Neural crest cell (in vitro differentiated cells): ENCODE results near the gene ACIN1. TPM values are rescaled to one million over a fixed set of nuclear protein-coding genes. Genes with fewer than 3 reads are reported as not detected.

Experiments
- DNase-seq: peaks from one replicate; pipeline ENCODE4 v3.0.0; 2021; ENCODE audit warnings: low read depth, mixed read lengths, low spot score
- H3K27ac Mint-ChIP-seq: one replicate; pipeline ENCODE4 v1.8.0; 2021; ENCODE audit warnings: mild to moderate bottlenecking, mixed read lengths; ENCODE audit not compliant: unreplicated experiment
- H3K27me3 Mint-ChIP-seq: 2 replicates; pipeline ENCODE4 v1.8.0; 2021; ENCODE audit warnings: low read depth, mild to moderate bottlenecking, mixed read lengths
- H3K36me3 Mint-ChIP-seq: 2 replicates; pipeline ENCODE4 v1.8.0; 2021; ENCODE audit warnings: low read depth, mild to moderate bottlenecking, mixed read lengths
- H3K4me1 Mint-ChIP-seq: 2 replicates; pipeline ENCODE4 v1.8.0; 2021; ENCODE audit warnings: mixed read lengths
- H3K4me3 Mint-ChIP-seq: one replicate; pipeline ENCODE4 v1.8.0; 2021; ENCODE audit warnings: mild to moderate bottlenecking, mixed read lengths
- H3K9me3 Mint-ChIP-seq: 2 replicates; pipeline ENCODE4 v1.8.0; 2021; ENCODE audit warnings: mixed read lengths
- total RNA-seq: library from RNA; stranded (reverse); gene quantifications from 2 replicates; pipeline ENCODE4 v1.2.1, GENCODE V29; 2021
- TF ChIP-seq, protein P1 (sequence below): fragments of 200-600 bp; sonication (generic); conservative IDR thresholded peaks from 2 replicates; pipeline ENCODE4 v1.5.0; 2021; ENCODE audit warnings: antibody characterized with exemption, mild to moderate bottlenecking

ACIN1 gene
- total RNA-seq, 1 donor from 2014 or later = 352 TPM

DNA sequence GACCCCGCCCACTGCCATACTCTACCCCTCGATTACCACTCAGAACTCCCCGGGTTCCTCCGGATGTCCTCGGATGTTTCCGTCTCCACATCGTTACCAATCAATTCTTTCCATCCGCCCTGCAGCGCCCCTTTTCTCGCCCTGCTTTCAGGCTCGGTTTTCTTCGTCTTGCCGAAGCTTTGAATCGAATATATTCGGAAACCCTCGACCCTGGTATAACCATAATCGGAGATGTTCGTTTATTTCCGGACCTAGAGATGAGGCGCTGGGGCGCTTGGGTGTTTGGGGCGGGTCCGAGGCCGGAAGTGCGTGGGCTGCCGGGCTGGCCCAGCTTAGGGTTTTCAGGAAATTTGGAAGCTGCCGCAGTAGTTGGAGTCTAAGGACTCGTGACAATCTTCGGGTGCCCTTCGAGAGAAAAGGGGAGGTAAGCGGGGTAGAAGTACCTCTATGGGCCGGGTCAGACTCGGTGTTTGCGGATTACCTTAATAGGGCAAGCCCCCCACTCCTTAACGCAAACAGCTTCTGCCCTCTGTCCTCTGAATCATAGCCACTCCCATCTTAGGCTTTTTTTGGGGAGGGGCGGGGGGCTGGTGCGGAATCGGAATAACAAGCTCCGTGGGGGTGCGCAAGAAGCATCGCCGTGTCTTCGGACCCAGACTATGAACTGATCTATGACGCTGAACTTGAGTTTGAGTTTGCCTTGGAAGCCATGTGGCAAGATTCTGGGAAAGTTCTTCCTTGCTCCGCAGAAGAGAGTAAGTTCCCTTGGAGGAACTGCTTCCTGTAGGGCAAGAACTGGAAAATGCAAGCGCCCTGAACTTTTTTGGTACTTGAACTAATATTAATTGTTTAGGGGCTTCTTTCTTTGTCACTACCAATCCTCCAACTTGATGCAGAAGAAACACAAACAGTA lies 516 bp upstream of the ACIN1 start, which contains the start of gene C14orf119:
C14orf119 (plus strand) TSS at position 310 of the 913 bp plus-strand sequence. CDS start 2,154 bp downstream, outside the sequence.
- Mint-ChIP-seq H3K9me3 (no peaks in the 10 kb centered on the region), H3K4me1 (peaks cover 15% of the 10 kb centered on the region), H3K27ac (no peak within 1 kb of the TSS), H3K4me3 (no peak within 1 kb of the TSS), H3K27me3 (no peaks in the 10 kb centered on the region), H3K36me3 (peaks cover 8% of the 10 kb centered on the region)
- TF ChIP-seq, protein P1, sequence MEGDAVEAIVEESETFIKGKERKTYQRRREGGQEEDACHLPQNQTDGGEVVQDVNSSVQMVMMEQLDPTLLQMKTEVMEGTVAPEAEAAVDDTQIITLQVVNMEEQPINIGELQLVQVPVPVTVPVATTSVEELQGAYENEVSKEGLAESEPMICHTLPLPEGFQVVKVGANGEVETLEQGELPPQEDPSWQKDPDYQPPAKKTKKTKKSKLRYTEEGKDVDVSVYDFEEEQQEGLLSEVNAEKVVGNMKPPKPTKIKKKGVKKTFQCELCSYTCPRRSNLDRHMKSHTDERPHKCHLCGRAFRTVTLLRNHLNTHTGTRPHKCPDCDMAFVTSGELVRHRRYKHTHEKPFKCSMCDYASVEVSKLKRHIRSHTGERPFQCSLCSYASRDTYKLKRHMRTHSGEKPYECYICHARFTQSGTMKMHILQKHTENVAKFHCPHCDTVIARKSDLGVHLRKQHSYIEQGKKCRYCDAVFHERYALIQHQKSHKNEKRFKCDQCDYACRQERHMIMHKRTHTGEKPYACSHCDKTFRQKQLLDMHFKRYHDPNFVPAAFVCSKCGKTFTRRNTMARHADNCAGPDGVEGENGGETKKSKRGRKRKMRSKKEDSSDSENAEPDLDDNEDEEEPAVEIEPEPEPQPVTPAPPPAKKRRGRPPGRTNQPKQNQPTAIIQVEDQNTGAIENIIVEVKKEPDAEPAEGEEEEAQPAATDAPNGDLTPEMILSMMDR = no peak
- no peak for DNase-seq

DNA sequence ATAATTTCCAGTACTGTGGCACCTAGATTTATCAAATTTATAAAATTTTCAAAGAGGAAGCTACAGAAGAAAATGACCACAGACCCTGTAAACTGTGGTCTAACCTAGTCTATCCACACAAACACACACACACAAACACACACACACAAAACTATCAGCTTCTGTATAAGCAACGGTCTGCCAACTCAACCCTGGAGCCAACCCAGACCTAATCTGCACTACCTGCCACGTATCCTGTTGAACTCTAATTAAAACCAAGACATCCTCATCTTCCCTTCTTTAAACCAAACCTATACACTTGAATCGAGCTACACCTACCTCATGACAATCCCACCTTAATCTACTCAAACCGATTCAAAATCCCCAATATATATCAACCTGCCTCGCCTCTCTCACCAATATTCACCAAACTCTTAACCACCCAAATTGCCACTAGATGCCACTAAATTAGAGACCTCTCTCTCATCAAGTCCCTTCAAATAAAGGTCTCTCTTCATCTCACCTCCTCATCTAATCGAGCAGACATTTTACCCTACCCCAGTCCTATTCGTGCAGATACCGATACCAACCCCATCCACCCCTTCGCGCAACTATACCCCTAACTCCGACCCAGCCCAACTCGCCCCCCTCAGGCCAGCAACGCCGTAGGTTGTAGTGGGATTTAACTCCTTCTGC lies 808 bp downstream of the ACIN1 start:
- peaks cover 15% of the 10 kb centered on the region for H3K4me1 Mint-ChIP-seq
- no peaks in the 10 kb centered on the region for H3K9me3 Mint-ChIP-seq
- DNase-seq = no peak
- no peak overlapping the region for H3K4me3 Mint-ChIP-seq
- TF ChIP-seq, protein P1 = peak; percentile 15
- no peak overlapping the region for H3K27ac Mint-ChIP-seq
- H3K27me3 Mint-ChIP-seq = no peaks in the 10 kb centered on the region
- H3K36me3 Mint-ChIP-seq = peaks cover 10% of the 10 kb centered on the region

DNA sequence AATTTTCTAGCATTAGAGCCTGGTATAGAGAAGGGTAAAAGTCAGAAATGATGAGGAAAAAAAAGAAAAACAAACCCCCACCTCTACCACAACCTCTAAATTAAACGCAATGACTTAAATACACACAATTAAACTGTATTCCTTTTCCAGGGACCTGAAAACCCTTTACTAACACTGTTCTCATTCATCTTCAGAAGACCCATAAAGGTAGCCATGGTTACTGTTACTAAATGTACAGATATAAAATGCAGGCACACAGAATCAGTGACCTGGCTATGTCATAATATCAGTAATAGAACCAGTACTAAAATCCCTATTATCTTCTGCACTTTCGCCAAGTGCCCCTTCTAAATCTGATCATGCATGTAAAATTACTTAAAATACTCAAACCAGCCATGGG lies 1.4 kb downstream of the ACIN1 start:
- peaks cover 15% of the 10 kb centered on the region for H3K4me1 Mint-ChIP-seq
- no peak overlapping the region for H3K27ac Mint-ChIP-seq
- no peak overlapping the region for H3K4me3 Mint-ChIP-seq
- no peaks in the 10 kb centered on the region for H3K9me3 Mint-ChIP-seq
- no peak for DNase-seq
- TF ChIP-seq, protein P1 = no peak
- H3K27me3 Mint-ChIP-seq = no peaks in the 10 kb centered on the region
- H3K36me3 Mint-ChIP-seq = peaks cover 9% of the 10 kb centered on the region

DNA sequence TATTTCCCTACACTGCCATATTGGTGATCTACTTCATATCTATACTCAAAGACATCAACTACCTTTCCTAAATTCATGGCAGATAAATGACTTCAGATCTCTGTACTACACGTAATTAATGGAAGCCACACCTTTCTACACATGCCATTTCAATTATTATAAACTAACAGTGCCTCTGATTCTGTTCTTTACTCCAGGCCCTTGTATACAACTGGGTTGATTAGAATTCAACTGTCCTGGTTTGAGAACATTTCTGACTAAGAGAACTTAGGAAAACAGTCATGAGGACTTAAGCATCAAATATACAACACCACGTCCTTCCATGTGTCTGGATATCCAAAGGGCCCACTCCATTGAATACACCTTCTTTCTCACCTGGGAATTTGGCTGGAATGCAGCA lies 1.8 kb downstream of the ACIN1 start:
- peak overlapping the region; percentile 70 for H3K4me3 Mint-ChIP-seq
- no peak for DNase-seq
- H3K36me3 Mint-ChIP-seq = peaks cover 9% of the 10 kb centered on the region
- H3K4me1 Mint-ChIP-seq = peaks cover 15% of the 10 kb centered on the region
- TF ChIP-seq, protein P1 = no peak
- H3K27me3 Mint-ChIP-seq = no peaks in the 10 kb centered on the region
- H3K27ac Mint-ChIP-seq = peak overlapping the region; percentile 13
- H3K9me3 Mint-ChIP-seq = no peaks in the 10 kb centered on the region

DNA sequence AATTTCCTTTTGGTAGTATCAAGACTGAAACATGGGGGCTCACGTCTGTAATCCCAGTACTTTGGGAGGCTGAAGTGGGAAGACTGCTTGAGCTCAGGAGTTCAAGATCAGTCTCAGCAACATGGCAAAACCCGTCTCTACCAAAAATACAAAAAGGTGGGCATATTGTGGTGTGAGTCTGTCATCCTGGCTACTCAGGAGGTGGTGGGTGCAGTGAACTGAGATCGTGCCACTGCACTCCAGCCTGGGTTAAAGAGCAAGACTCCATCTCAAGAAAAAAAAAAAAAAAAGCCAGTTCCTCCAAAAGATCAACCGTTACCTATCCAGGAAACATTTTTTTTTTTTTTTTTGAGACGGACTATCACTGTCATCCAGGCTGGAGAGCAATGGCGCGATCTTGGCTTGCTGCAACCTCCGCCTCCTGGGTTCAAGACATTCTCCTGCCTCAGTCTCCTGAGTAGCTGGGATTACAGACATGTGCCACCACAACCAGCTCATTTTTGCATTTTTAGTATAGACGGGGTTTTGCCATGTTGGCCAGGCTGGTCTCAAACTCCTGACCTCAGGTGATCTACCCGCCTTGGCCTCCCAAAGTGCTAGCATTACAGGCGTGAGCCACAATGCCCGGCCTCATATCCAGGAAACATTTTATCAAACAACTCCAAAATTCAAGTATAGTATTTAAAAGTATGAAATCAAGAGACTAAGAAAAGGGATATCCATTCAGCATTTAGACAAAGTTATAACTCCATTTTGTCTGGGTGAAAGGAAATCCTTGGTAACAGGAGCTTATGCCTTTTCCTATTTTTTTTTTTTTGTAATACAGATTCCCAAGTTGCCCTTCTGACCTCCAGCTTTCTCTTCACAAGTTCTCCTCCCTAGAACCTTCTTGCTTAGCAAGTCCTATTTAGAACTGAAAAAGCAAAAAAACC lies 3.4 kb downstream of the ACIN1 start:
- no peak overlapping the region for H3K27ac Mint-ChIP-seq
- H3K4me3 Mint-ChIP-seq = no peak overlapping the region
- DNase-seq = no peak
- peaks cover 8% of the 10 kb centered on the region for H3K4me1 Mint-ChIP-seq
- TF ChIP-seq, protein P1 = no peak
- peaks cover 9% of the 10 kb centered on the region for H3K36me3 Mint-ChIP-seq
- no peaks in the 10 kb centered on the region for H3K9me3 Mint-ChIP-seq
- no peaks in the 10 kb centered on the region for H3K27me3 Mint-ChIP-seq
